NCI-H510A (cell line): Measurements from ENCODE around the gene ITPRID2.

Experiments used
- DNase-seq: peaks from one replicate; lab custom pipeline; 2025; lab: John Stamatoyannopoulos, UW

Gene ITPRID2

DNA sequence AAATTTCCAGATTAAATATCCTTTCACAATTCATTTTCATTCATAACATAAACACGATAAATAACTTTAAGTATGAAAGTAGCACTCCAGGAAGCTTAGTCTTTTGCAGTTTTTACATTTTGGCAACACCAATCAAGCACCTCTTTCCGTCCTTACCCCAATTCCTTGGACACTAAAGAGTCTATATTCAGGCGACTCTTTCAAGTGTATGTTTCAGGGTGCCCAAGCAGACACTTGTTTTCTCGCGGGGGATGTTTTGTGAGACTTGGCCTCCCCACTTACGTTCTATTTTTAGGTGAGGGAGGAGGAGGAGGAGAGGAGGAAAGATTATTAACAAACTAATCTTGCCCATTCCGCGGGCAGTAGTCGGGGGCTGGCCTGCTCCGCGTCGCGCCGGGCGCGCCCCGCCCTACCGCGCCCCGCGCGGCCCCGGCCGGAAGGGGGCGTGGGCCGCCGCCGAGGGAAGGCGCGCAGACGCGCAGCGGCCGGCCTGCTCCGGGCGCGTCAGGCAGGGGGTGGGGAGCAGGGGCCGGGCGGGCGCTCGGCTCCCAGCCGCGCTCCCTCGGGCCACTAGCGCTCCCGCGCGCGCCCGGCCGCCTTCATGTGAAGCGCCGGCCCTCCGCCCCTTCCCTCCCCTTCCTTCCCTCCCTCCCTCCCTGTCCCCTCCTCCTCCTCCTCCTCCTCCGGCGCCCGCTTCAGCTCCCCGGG lies at the start of gene ITPRID2:
ITPRID2 (plus strand) TSS at position 473 of the 708 bp plus-strand sequence. CDS start 337 bp downstream, outside the sequence.
- peak; percentile 96 for DNase-seq

DNA sequence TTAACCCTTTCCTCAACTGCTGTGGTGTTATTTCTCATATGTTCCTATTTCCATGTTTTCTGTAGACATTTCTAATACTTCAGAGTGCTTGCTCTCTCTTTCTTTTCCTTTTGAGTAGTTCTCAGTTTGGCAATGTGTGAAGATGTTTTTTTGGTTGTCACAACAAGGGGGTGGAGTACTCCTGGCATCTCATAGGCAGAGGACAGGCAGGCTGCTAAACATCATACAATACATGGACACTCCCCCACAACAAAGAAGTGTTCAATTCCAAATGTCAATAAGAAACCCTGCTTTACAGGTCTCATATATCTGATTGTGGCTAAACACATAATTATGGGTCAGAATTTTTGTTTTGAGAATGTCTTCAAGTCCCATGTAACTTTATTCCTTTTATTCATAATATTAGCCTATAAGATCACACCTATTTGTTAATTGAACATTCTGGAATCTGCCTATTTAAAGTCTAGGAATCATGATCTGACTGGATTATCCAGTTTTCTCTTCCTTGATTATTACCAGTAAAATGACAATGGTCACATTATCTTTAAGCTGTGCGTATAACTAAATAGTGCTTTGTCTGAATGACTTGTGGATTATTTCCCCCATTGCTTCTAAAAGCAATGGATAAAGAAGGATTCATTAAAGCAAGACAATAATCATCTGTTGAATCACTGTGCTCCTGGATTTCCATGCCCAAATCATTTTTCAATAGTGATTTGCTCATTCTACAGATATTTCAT lies 46.8 kb upstream of the ITPRID2 start:
- DNase-seq: no peak

- no peak for DNase-seq
Measured at GRCh38 chr2:181846399-181847197, 44.9 kb upstream of the ITPRID2 start.

GRCh38 chr2:181847198-181847556 lies 44.4 kb upstream of the ITPRID2 start:
- no peak for DNase-seq

DNA sequence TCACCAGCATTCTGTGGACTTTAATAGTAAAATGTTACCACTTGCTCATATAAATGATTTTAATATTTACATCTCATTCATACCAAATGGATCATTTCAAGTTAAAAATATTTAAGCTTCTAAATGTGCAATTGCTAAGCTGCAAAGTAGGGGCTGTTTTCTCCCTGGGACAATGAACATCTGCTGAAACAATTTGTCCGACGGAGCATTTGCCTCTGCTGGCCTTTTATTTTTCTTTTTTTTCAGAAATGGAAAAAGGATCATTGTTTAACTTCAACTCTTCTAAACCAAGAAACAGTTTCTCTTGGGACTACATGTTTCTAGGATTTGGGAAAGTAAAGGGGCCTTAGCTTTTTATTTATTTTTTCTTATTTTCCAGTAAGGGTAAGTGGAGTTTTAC lies 43.8 kb upstream of the ITPRID2 start:
- no peak for DNase-seq

DNA sequence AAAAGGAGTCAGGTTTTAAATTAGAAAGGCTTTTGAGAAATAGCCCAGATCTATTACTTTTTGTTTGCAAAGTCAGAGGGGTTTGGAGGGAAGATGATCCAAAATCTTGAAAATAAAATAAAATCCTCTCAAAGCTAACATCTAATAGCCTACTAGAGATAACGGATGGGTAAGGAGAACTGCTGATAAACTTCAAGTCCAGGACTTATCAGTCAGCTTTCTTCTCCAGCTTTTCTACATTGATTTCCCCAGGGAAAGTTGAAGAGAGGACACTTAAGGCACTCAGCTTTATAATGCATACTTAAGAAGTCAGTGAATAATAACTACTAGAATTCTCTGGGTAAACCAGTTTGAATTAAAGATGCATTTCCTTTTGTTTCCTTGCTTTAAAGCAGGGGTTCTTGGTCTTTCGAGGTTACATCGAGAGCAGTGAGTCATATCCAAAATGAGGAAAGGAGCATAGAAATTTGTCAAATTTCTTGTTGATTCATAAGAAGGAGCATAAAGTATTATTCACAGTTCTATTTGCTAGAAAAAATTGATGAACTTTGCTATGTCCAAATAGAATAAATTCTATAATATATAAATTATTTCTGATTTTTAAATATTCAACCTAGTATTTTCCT lies 43.2 kb upstream of the ITPRID2 start:
- no peak for DNase-seq

DNA sequence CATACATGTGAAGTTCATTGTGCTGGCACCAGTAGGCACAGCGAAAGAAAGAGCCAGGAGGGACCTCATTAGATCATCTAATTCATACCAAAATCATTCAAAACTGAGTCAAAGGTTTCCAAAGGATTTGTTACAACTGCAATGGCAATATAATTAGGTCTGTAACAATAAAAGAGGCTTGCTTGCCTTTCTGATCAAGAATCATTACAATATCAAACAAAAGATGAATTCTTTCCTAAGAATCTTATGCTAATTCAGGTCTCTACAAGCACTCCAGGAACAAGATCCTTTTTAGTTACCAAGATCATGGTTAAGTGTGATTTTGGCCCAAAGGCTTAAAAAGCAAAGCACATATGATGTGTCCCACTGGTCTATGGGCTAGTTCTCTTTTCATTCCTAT lies 41.9 kb upstream of the ITPRID2 start:
- no peak for DNase-seq

DNA sequence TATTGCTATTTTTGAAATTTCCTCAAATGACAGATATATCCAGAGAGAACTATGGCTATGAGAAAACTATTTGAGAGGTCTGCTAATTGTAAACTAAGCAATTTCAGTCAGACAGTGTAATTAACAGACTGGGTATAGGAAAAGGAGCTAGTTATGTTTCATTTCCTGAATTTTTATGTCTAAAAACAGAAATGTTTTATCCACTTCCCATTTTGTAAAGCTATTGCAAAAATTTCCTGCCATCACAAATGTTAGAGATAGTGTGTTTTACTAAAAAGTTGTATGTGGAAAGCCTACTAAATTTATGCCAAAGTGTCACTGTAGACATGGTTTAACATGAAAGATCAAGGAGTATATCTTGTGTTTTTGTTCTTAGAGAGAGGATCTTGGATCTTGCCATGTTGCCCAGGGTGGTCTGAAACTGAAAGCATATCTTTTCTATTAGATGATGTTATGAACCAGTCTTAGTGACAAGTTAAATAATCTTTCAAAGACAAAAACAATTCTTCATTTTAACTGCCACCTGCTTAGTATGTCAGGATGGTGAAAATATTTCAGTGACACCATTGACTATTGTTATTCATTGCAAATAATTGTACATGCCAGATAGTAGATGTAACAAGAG lies 40.5 kb upstream of the ITPRID2 start:
- no peak for DNase-seq

DNA sequence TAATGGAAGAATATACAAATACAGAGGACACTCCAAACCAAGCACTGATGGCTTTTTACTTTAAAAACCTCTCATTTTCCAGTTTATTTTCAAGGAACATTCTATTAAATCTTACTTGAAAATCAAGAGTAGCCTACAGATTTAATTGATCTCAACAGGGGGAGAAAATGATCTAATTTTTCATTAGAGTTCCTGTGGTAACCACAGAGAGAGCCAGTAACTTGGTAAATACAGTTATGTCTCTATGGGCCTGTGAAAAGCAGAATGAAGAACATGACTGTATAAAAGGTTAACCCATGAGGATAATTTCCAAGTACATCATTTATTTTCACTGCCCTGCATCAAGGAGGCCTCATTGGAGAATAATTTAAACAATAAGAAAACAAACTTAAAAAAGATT lies 39.8 kb upstream of the ITPRID2 start:
- DNase-seq: no peak

DNA sequence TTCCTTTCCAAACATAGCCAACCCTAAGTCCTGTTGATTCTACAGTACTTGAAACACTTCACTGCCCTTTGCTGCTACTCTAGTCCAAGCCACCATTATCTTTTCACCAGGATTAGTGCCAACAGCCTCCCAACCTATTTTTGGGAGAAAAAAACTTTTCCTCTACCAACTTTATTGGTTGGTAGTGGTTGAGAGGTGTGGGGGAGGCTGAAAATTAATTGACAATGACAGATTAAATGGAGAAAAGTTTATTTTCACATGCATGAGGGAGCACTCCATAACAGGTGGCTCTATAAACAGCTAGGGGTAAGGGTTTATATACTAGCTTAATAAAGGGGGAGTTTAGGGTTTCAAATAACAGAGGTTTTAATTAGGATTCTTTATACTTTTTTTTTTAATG lies 37.8 kb upstream of the ITPRID2 start:
- no peak for DNase-seq

DNA sequence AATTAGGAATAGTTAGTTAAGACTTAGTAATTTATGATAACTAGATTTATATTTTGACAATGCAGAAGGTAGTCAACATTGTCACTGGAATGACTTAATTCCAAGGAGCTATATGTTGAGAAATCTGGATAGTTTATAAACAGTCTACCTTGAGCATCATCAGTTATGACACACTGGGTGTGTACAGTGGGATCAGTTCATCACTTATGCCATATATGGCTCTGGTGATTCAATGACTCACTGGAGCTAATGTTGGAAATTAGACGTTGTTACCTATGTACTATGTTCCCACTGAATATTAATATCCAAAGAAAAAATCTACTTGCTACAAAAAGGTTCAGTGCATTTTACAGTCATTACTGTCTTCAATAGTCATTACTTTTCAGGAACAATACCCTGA lies 34.0 kb upstream of the ITPRID2 start:
- DNase-seq: no peak

DNA sequence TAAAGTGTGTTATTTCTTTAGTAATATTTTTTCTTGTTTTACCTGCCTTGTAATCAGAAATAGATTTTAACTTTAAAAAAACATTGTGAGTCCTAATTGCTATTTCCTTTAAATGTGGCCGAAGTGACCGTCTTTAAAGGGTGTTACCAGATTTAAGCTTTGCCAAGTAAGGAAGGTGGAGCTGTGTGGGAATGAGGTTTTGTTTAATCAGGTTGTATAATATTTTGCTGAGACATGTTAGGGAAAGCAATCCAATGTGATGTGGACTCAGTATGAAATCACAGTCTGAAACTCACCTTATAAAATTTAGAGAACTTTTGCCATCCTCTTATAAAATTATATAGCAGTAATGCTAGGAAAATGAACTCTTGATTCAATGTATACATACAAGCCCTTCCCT lies 32.9 kb upstream of the ITPRID2 start:
- no peak for DNase-seq

DNA sequence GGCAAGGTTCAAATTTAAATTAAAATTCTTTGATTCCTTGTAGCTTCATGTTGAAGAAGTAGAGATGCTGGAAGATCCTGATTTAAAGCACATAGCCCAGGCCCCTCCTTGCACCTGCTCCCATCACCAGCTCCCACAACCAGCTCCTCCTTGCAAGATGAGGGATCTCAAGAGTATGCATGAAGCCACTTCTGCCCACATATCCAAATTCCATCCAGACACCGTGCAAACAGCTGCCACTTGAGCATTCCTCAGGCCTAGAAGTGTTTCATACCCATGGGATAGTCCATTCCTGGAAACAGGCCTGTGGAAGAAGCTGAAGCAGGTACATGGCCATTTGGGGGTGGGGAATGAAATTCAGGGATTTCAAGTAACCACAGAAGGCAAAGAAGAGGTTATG lies 32.4 kb upstream of the ITPRID2 start:
- DNase-seq: no peak

DNA sequence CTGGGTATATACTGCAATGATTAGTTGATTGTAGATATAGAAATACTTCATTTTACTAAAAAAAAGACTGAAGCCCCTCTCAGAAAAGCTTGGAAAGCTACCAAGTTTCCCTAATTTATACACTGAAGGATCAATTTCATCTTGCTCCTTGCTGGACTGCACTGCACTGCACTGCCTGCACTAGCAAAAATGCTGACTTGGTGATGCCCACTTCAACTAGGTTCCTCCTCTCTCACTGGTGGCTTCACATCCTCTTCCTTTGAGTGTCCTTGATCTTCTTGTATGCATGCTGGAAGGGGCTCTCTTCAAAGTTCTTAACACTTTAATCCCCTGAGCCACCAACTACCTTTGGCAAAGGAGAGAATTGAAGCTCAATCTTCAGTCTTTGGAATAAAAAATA lies 31.7 kb upstream of the ITPRID2 start:
- DNase-seq: no peak

DNA sequence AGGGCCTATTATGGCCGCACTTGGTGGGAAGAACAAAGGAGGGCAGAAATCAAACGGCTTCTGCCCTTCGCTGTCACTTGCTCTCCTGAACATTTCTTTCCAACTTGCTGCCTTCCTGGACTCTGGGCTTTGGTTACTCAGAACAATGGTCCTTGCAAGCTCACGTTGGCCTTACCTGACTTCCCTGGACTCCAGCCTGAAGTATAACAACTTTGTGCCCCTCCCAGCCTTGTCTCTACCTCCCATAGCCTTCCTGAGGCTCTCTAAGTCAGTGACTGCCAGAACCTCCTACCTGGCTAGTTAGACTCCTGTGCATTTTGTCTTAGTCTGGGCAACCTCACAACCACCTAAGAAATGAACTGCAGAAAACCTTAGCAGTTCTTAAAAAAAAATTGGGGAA lies 30.2 kb upstream of the ITPRID2 start:
- no peak for DNase-seq

GRCh38 chr2:181862583-181863281 lies 28.8 kb upstream of the ITPRID2 start:
- DNase-seq: no peak

DNA sequence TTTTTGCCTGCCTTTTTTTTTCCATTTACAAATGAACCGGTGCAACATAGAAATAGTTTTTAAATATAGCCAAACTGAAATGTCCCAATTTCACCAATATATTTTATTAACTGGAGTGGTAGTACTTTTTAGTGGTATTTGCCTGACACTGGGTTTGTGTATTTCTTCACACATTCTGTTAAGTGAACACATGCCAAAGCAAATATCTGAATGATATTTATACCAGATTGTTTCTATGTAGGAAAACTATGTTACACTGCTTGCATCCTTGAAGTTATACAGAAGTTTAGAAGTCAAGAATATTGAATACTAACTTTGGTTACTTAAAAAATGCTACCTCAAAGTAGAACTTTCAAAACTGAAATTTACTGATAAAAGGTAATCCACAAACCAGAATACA lies 19.4 kb upstream of the ITPRID2 start:
- DNase-seq: no peak

GRCh38 chr2:181876614-181877063 lies 14.9 kb upstream of the ITPRID2 start:
- DNase-seq: no peak

DNA sequence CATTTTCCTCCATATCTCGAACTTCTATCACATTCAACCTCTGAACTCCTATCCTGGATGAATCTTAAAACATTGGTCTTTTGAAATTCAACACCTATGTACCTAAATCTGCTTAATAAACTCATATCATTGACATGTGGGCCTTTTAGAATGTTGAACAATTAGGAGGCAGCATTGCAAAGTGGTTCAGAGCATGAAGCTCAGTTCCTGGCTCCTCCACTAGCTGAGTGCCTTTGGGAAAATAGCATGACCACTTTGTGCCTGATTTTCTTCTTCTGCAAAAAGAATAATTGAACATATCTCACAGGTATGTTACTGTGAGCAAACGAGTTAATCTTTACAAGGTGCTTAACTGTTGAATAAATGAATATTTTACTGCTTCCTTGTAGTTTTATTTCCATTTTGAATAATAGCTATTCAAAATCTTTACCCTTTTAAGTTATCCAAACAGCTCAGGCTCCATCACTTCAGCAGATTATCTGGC lies 14.3 kb upstream of the ITPRID2 start:
- DNase-seq: no peak

- DNase-seq: no peak
Measured at GRCh38 chr2:181878448-181878847, 13.1 kb upstream of the ITPRID2 start.

- no peak for DNase-seq
Measured at GRCh38 chr2:181879295-181879694, 12.2 kb upstream of the ITPRID2 start.
